Measurements from ENCODE around the gene RASGEF1C. TPM values are rescaled to one million over a fixed set of nuclear protein-coding genes. Genes with fewer than 3 reads are reported as not detected.

The RASGEF1C gene
- total RNA-seq, 6 experiments from 2014 or later = not detected

GRCh38 chr5:180109920-180110319 is 99.1 kb downstream of the RASGEF1C start:
- H3K36me3 Mint-ChIP-seq (ENCODE audit: low read depth) = peaks cover 14% of the 10 kb centered on the region; the same call in 1 of the 2 replicates
- no peak for DNase-seq
- no peak overlapping the region for H3K4me3 Mint-ChIP-seq
- H3K9me3 Mint-ChIP-seq = peaks cover 51% of the 10 kb centered on the region
- no peak overlapping the region for H3K27ac Mint-ChIP-seq
- H3K27me3 Mint-ChIP-seq (ENCODE audit: insufficient read depth) = no peaks in the 10 kb centered on the region
- H3K4me1 Mint-ChIP-seq (ENCODE audit: low read depth) = no peaks in the 10 kb centered on the region
- no peak for TF ChIP-seq CTCF (IDR thresholded peaks at IDR 0.05)

- Mint-ChIP-seq H3K9me3 (peaks cover 46% of the 10 kb centered on the region), H3K27ac (no peak overlapping the region), H3K4me1 (ENCODE audit: low read depth) (no peaks in the 10 kb centered on the region), H3K36me3 (ENCODE audit: low read depth) (peaks cover 14% of the 10 kb centered on the region), H3K4me3 (no peak overlapping the region), H3K27me3 (ENCODE audit: insufficient read depth) (no peaks in the 10 kb centered on the region)
- DNase-seq = no peak
- no peak for TF ChIP-seq CTCF (IDR thresholded peaks at IDR 0.05)
Measured at GRCh38 chr5:180107005-180107404, 102.0 kb downstream of the RASGEF1C start.

GRCh38 chr5:180105827-180106312 is 103.1 kb downstream of the RASGEF1C start:
- Mint-ChIP-seq H3K27ac (no peak overlapping the region), H3K27me3 (ENCODE audit: insufficient read depth) (no peaks in the 10 kb centered on the region), H3K9me3 (peaks cover 42% of the 10 kb centered on the region), H3K4me1 (ENCODE audit: low read depth) (no peaks in the 10 kb centered on the region), H3K36me3 (ENCODE audit: low read depth) (peaks cover 14% of the 10 kb centered on the region), H3K4me3 (no peak overlapping the region)
- TF ChIP-seq CTCF (IDR thresholded peaks at IDR 0.05) = no peak
- DNase-seq = no peak

- Mint-ChIP-seq H3K4me3 (no peak overlapping the region), H3K4me1 (ENCODE audit: low read depth) (no peaks in the 10 kb centered on the region), H3K27ac (no peak overlapping the region), H3K27me3 (ENCODE audit: insufficient read depth) (no peaks in the 10 kb centered on the region), H3K36me3 (ENCODE audit: low read depth) (peaks cover 14% of the 10 kb centered on the region), H3K9me3 (peaks cover 32% of the 10 kb centered on the region)
- DNase-seq = no peak
- no peak for TF ChIP-seq CTCF (IDR thresholded peaks at IDR 0.05)
Measured at GRCh38 chr5:180104168-180104530, 104.9 kb downstream of the RASGEF1C start.

GRCh38 chr5:180103487-180104167 is 105.4 kb downstream of the RASGEF1C start:
- Mint-ChIP-seq H3K36me3 (ENCODE audit: low read depth) (peaks cover 12% of the 10 kb centered on the region), H3K27ac (no peak overlapping the region), H3K4me3 (no peak overlapping the region), H3K4me1 (ENCODE audit: low read depth) (no peaks in the 10 kb centered on the region), H3K9me3 (peaks cover 32% of the 10 kb centered on the region), H3K27me3 (ENCODE audit: insufficient read depth) (no peaks in the 10 kb centered on the region; the same call in 1 of the 2 replicates)
- TF ChIP-seq CTCF (IDR thresholded peaks at IDR 0.05) = no peak
- DNase-seq = no peak
